Measurements from ENCODE around the gene SYTL3. TPM values are rescaled to one million over a fixed set of nuclear protein-coding genes. Genes with fewer than 3 reads are reported as not detected.

The SYTL3 gene
- total and polyA plus RNA-seq, 10 of the 15 experiments (the other 5 are each of a cell fraction or from before 2014, with no cell fraction given): 3.3 to 12.1 (median 6.9) TPM

- TF ChIP-seq SUZ12 (IDR thresholded peaks at IDR 0.05; ENCODE audit: unreplicated experiment) (no peak), NFXL1 (IDR thresholded peaks at IDR 0.05; ENCODE audit: borderline replicate concordance) (no peak), BMI1 (IDR thresholded peaks at IDR 0.05; ENCODE audit: borderline replicate concordance) (no peak), ZNF207 (IDR thresholded peaks at IDR 0.05; ENCODE audit: borderline replicate concordance) (no peak), RBBP5 (conservative IDR thresholded peaks at IDR 0.05) (no peak), MAX (IDR thresholded peaks at IDR 0.05; ENCODE audit: low read depth, low read length) (peak; percentile 56; the same call in 1 of the 2 replicates), PAX5 (IDR thresholded peaks at IDR 0.05; ENCODE audit: borderline replicate concordance, low read depth, low read length) (peak; percentile 37; the same call in 1 of the 2 replicates), CBX5 (IDR thresholded peaks at IDR 0.05; ENCODE audit: low read depth) (no peak), E2F4 (IDR thresholded peaks at IDR 0.05; ENCODE audit: low read depth, low read length) (no peak), NFYB (IDR thresholded peaks at IDR 0.05; ENCODE audit: insufficient read depth, low read depth, low read length) (no peak), CEBPZ (IDR thresholded peaks at IDR 0.05; ENCODE audit: low read depth, low read length) (no peak), IKZF1 (conservative IDR thresholded peaks at IDR 0.05) (peak; percentile 74), ZNF592 (IDR thresholded peaks at IDR 0.05) (peak; percentile 77; the same call in 1 of the 2 replicates), EP300 (IDR thresholded peaks at IDR 0.05; ENCODE audit: borderline replicate concordance in 1 of 2, control insufficient read depth in 1 of 2, low read depth in 2 of 2, low read length in 2 of 2) (no peak), E2F8 (IDR thresholded peaks at IDR 0.05; ENCODE audit: low read depth, partially characterized antibody) (no peak), CBFB (IDR thresholded peaks at IDR 0.05; ENCODE audit: low read depth) (no peak)
These were observed 54.3 kb downstream of the SYTL3 start (continued) for GRCh38 chr6:158703837-158704822.

Data from GM12878 (cell line).